Measurements from ENCODE around the gene ADAR.
"Not testable (repeated sequence)": the region's sequence is repeated elsewhere in the genome, so short reads cannot be mapped to it uniquely, and the experiment has no call there.

ADAR gene

GRCh38 chr1:154607609-154608396 is at the start of gene ADAR:
Gene ADAR (minus strand): TSS chr1:154608186. CDS start chr1:154608006, 180 bp downstream.
- FAIRE-seq, result peak; percentile 52

- FAIRE-seq, result no peak
Observed at GRCh38 chr1:154657556-154657955, 49.6 kb upstream of the ADAR start.

- FAIRE-seq, result no peak
Observed at GRCh38 chr1:154652893-154653292, 44.9 kb upstream of the ADAR start.

GRCh38 chr1:154644724-154645123 is 36.7 kb upstream of the ADAR start:
- FAIRE-seq, result not testable (repeated sequence)

DNA sequence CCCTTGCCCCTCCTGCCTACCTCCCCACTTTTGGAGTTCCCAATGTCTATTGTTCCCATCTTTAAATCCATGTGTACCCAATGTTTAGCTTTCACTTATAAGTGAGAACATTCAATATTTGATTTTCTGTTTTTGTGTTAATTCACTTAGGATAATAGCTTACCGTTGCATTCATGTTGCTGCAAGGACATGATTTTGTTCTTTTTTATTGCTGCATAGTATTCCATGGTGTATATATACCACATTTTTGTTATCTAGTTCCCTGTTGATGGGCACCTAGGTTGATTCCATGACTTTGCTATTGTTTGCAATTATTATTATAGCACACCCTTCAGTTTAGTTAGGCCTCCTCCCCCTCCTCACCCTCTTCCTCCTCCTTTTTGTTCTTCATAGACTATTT is 33.5 kb upstream of the ADAR start:
- FAIRE-seq, result no peak

GRCh38 chr1:154639876-154640275 is 31.9 kb upstream of the ADAR start:
- FAIRE-seq, result no peak

GRCh38 chr1:154635171-154635570 is 27.2 kb upstream of the ADAR start:
- FAIRE-seq, result no peak

GRCh38 chr1:154629675-154630073 is 21.7 kb upstream of the ADAR start:
- no peak for FAIRE-seq

DNA sequence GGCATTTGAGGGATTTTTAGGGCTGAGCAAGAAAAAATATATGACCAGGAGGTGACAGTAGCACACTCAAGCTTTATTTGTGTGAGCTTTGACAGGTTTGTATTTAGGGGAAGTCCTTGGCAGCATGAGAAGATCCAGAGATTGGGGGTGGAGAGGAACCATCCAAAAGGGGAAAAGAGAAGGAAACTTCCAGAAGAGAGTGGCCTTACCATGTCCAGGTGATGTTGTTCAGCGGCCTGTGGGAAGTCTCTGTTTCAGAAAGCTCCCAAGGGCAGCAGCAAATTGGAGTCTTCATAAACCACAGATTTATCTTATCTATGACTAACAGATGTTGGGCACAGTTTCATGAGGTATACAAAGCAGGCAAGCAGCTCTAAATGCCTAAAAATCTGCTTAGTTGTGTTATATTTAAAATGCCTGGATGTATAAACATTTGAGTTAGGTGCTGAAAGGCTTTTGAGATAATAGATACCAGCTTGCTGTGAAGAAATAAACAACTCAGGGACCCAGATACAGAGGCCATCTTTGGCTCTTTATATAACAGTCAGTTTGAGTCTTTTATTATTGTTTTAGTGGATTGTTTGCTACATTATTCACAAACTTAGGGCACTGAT is 21.2 kb upstream of the ADAR start:
- FAIRE-seq, result no peak

DNA sequence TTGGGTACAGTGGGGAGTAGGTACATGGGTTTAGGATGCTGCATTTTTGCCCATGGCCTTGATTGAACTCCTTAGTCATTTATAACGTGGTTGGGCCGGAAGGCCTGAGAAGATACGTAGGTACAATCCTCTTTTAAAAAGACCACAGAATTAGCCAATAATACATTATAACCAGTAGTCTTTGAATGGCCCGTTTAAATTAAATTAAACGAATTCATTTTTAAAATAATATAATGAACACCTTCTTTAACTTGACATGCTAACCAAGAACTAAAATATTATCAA is 20.1 kb upstream of the ADAR start:
- FAIRE-seq, result peak; percentile 3

- FAIRE-seq, result no peak
Observed at GRCh38 chr1:154627257-154628120, 19.5 kb upstream of the ADAR start.

GRCh38 chr1:154626456-154627256 is 18.7 kb upstream of the ADAR start:
- no peak for FAIRE-seq

- no peak for FAIRE-seq
Observed at GRCh38 chr1:154624746-154625643, 17.0 kb upstream of the ADAR start.

- no peak for FAIRE-seq
Observed at GRCh38 chr1:154623358-154623757, 15.4 kb upstream of the ADAR start.

DNA sequence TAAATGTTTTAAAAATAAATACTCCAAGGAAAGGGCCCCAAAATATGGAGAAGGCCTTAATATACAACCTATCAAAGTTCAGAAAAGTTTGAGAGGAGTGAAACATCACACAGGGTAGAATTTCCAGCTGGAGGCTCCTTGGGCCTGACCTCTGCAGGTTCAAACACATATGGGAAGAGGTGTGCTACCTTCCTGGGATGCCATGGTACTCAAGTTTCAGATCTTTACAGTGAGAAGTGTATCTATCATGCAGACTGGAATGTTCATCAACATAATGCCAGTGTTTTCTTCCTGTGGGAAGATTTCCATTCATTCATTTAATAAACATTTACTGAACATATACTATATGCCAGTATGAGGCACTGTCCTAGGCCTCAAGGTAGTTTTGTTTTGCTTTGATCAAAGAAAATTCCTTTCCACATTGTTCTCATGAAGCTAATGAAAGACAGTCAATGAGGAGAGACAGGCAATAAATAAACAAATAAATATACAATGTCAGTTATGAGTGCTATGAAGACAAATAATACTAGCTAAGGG is 14.6 kb upstream of the ADAR start:
- no peak for FAIRE-seq

DNA sequence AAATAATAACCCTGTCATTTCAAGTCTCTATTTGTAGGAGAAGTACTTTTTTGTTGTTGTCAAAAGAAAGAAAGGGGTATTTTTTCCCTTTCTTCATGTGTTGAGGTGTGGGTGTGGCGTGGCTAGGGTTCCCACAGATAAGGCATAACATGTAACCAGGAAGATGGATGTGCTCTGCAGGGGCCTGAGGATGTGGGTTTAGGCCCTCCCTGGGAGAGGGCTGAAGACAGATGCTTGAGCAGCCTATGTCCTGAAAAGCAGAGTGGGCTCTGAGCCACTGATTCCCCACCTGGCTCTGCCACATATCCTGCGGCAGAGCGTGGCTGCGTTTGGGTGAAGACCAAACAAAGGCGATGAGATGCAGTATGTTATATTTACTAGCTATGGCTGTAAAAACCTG is 13.9 kb upstream of the ADAR start:
- no peak for FAIRE-seq

GRCh38 chr1:154620751-154621150 is 12.8 kb upstream of the ADAR start:
- FAIRE-seq, result no peak

DNA sequence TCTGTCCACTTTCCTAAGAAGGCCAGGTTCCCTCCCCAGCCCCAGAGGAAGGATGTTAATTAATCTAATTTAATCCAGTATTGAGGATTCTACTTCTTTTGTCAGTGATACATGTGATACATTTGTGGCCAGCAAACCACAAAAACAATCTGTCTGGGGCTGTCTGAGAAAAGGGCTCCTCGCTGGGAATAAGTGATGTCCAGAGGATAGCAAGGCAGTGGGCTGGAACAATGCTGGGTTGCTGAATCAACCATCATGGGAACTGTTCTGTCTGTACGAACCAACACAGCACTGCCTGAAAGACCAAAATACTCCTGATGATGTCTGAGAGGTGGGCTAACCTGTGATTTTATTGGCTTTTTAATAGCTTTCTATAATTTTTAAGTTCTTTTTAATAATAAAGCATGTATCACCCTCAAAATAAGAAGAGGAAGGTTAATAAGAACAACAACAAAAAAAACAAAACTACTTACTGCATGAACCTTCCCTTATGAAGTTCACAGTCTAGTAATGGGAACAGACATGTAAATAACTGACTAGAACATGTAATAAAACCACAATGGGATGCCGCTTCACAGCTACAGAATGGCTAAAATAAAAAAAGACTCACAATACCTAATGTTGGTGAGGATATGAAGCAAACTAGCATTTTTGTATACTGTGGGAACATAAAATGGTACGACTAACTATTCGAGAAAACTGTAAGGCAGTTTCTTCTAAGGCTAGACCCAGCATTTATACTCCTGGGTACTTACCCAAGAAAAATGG is 11.4 kb upstream of the ADAR start:
- FAIRE-seq, result no peak

GRCh38 chr1:154616659-154617345 is 8.8 kb upstream of the ADAR start:
- FAIRE-seq, result no peak

DNA sequence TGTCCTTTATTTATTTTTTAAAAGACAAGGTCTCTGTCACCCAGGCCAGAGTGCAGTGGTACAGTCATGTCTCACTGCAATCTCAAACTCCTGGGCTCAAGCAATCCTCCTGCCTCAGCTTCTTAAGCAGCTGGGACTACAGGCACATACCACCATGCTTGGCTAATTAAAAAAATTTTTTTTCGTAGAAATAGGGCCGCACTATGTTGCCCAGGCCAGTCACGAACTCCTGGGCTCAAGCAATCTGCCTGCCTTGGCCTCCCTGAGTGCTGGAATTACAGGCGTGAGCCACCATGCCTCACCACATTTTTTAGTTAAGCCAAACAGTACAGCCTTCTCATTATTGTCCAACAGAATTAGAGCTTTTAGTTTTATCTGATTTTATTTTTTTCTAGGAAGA is 7.4 kb upstream of the ADAR start:
- no peak for FAIRE-seq

All from A204.1 (cell line).